ACHN (cell line): ENCODE results near the gene CDH13.

Experiments used
- DNase-seq: peaks from one replicate; pipeline ENCODE4 v3.0.0-alpha.2; 2015
- in situ Hi-C: cut with HindIII; loops from 2 replicates; pipeline ENCODE4 v1.10.0; 2017; ENCODE audit warnings: low sequenced_read_pairs, low pct_ligation_motif_present, low pct_unique_long_range_greater_than_20kb

Gene CDH13

GRCh38 chr16:82715833-82716232 lies 89.1 kb downstream of the CDH13 start:
- no peak for DNase-seq
- in situ Hi-C loops: no loop called here

- in situ Hi-C loops: no loop called here
- DNase-seq: no peak
Observed at GRCh38 chr16:82716361-82716855, 89.6 kb downstream of the CDH13 start.

GRCh38 chr16:82720414-82720813 lies 93.6 kb downstream of the CDH13 start:
- in situ Hi-C loops: no loop called here
- DNase-seq: no peak

- in situ Hi-C loops: no loop called here
- no peak for DNase-seq
Observed at GRCh38 chr16:82726306-82726705, 99.5 kb downstream of the CDH13 start.

GRCh38 chr16:82728901-82729300 lies 102.1 kb downstream of the CDH13 start:
- DNase-seq: no peak
- in situ Hi-C loops: no loop called here

- in situ Hi-C loops: no loop called here
- no peak for DNase-seq
Observed at GRCh38 chr16:82730901-82731300, 104.1 kb downstream of the CDH13 start.

- no peak for DNase-seq
- in situ Hi-C loops: no loop called here
Observed at GRCh38 chr16:82732461-82732860, 105.7 kb downstream of the CDH13 start.

GRCh38 chr16:82735186-82735585 lies 108.4 kb downstream of the CDH13 start:
- DNase-seq: no peak
- in situ Hi-C loops: no loop called here

- in situ Hi-C loops: no loop called here
- DNase-seq: no peak
Observed at GRCh38 chr16:82735673-82736091, 108.9 kb downstream of the CDH13 start.

- in situ Hi-C loops: no loop called here
- DNase-seq: no peak
Observed at GRCh38 chr16:82736224-82736623, 109.5 kb downstream of the CDH13 start.

GRCh38 chr16:82738699-82739098 lies 111.9 kb downstream of the CDH13 start:
- in situ Hi-C loops: no loop called here
- peak; percentile 11 for DNase-seq

- no peak for DNase-seq
- in situ Hi-C loops: no loop called here
Observed at GRCh38 chr16:82741073-82741615, 114.4 kb downstream of the CDH13 start.

GRCh38 chr16:82744958-82745357 lies 118.2 kb downstream of the CDH13 start:
- in situ Hi-C loops: no loop called here
- no peak for DNase-seq

- in situ Hi-C loops: no loop called here
- no peak for DNase-seq
Observed at GRCh38 chr16:82748026-82748425, 121.3 kb downstream of the CDH13 start.

- no peak for DNase-seq
- in situ Hi-C loops: no loop called here
Observed at GRCh38 chr16:82750068-82750467, 123.3 kb downstream of the CDH13 start.

- in situ Hi-C loops: no loop called here
- DNase-seq: no peak
Observed at GRCh38 chr16:82751020-82751419, 124.3 kb downstream of the CDH13 start.

- DNase-seq: no peak
- in situ Hi-C loops: no loop called here
Observed at GRCh38 chr16:82752172-82752571, 125.4 kb downstream of the CDH13 start.

GRCh38 chr16:82753821-82754220 lies 127.1 kb downstream of the CDH13 start:
- in situ Hi-C loops: no loop called here
- no peak for DNase-seq

GRCh38 chr16:82754716-82755513 lies 128.1 kb downstream of the CDH13 start:
- in situ Hi-C loops: no loop called here
- no peak for DNase-seq
